Activated CD4-positive, CD25-positive, alpha-beta regulatory T cell (primary cell): ENCODE measurements around the gene MISP.

Experiments
- DNase-seq, 4 experiments: peaks; one replicate each; lab custom pipeline; 2025; lab: John Stamatoyannopoulos, UW

The MISP gene

DNA sequence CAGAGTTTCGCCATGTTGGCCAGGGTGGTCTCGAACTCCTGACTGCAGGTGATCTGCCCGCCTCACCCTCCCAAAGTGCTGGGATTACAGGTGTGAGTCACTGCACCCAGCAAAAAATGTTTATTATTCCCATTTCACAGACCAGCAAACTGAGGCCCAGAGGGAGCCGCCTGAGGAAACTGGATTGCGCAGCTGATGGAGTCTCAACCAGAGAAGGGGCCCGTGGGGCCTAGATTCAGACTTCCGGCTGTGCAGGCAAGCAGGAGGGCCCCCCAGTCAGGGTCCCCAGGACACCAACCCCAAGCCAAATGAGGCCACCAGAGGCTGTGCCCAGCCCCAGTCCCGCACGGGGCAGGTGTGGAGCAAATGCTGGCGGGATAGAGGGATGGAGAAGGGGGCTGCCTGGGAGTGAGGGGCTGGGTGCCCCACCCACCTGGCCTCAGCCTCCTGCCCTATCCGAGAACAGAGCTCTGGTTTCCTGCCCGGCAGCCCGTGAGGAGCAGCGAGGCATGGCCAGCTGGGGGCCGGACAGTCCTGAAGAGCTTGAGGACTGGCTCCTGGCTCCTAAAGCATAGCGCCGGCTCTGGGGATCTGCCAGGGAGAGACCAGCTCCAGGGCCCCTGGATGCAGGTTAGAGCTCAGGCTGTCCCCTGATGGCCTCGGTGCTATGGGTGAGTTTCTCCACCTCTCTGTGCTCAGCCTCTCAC lies 22.0 kb downstream of the MISP start:
- no peak for DNase-seq

DNA sequence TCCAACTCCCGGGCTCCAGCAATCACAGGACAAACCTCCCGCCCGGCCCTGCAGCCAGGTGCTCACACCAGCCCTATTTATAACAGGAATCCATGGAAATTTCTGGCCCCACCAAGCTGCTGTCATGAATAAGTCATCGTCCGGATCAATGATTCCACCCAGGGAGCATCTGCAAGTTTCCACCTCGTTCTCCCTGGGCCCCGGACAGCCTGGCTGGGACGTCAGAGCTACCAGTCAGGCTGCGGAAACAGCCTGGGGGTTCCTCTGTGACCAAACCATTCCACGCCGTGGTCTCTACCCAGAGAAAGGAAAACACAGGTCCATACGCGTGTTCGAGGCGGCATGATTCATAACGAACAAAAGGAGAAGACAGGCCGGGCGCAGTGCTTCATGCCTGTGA lies 25.6 kb downstream of the MISP start:
- no peak for DNase-seq

GRCh38 chr19:778910-779653 lies 28.2 kb downstream of the MISP start:
- no peak for DNase-seq

GRCh38 chr19:780935-781334 lies 30.0 kb downstream of the MISP start:
- DNase-seq = no peak

DNA sequence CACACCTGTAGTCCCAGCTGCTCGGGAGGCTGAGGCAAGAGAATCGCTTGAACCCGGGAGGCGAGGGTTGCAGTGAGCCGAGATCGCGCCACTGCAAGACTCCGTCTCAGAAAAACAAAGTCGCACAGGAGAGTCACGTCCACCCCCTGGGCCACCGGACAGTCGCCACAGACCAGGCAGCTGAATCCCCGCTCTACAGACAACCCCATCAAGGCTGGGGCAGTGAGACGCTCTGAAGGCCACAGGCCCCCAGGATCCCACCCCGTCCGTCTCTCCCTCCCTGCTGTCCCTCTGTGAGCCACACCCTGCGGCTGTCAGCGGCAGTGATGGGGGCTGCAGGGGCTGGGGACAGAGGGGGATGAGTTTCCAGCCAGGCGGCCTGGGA lies 30.9 kb downstream of the MISP start:
- DNase-seq = no peak

DNA sequence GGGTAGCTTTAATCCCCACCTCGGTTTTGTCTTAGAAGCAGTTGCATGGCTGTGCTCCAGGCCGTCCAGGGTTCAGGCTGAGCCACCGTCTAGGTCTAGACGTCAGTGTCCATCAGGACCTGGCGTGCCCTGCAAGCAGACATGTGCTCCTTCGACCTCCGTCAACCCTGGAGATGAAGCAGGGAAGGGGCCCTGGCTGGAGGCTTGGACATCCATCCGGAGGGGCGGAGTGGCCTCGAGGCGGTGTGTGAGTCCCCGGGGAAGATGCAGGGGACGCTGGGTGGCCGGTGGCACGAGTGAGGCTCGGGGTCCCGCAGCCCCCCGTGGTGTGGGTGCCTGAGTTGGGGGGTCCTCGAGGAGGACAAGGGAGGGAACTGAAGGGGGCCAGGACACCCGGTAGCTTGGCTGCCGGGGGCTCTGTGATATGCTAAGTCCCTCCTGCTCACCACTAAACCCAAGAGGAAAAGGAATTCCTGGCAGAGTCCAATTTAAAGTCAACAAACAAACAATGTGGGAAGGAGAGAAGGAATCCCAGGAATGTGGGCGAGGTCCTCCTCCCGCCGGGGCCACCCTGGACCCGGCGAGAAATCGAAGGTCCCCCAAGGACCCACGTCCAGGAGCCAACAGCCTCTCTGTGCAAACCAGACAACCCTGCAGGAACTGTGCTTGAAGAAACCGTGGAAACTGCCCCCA lies 31.4 kb downstream of the MISP start:
- no peak for DNase-seq

DNA sequence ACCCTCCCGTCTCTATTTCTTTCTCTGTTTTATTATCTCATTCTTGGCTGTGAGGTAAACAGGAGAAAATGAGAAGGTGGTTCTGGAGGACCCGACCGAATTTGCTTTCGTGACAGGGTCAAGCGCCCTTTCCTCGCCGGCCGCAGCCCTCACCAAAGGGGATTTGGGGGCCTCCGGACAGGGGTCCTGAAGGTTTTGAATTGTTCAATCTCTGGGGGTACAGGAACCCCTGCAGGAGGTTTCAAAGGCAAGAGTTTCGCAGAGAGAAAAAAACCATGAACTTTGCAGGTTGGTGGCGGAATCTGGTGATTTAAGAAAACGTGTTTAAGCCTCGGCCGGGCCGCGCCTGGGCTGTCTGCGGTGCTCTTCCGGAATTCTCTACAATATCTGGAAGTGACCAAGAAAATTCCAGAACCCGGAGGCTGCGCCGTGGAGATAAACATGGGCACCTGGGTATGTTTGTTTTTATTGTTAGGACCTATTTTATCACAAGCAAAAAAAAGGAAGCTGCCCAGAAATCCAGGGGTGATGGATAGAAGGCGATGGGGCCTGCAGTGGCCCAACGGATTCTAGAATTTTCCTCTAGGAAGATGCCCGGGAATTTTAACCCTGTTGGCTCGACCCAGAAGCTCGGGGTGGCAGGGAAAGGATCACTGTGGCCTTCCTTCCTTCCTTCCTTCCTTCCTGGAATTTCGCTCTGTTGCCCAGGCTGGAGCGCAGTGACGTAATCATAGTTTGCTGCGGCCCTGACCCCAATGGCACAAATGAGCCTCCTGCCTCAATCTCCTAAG lies 32.2 kb downstream of the MISP start:
- no peak for DNase-seq

GRCh38 chr19:784541-784940 lies 33.6 kb downstream of the MISP start:
- no peak for DNase-seq

DNA sequence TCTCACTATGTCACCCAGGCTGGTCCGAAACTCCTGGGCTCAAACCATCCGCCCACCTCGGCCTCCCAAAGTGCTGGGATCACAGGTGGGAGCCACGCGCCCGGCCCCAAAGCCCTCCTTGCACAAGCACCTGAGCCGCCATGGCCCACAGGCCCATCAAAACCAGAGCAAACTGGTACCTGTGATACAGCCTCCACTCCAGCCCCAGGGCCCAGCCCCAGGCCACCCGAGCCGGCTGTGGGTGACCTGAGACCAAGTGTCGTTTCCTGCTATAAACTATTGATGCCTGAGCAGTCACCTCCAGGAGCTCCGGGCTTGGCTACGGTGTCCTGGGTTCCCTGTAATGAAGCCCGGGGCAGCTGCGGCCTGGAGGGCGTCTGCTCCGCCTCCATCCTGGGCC lies 36.6 kb downstream of the MISP start:
- no peak for DNase-seq

DNA sequence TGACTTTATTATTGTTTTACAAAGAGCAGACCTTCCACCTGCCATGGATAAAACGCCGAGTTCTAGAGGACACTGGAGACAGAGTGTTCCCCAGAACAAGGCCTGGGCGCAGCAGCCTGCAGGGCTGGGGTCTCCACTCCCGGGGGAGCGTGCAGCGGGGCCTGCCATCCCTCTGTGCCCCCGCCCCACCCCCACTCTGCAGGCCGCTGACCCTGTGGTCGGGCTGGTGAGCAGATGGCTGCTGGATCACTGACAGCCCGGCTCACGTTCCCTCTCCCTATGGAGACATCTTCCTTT lies 37.7 kb downstream of the MISP start:
- DNase-seq = no peak

GRCh38 chr19:788983-789700 lies 38.2 kb downstream of the MISP start:
- no peak for DNase-seq

GRCh38 chr19:789701-790060 lies 38.8 kb downstream of the MISP start:
- no peak for DNase-seq

DNA sequence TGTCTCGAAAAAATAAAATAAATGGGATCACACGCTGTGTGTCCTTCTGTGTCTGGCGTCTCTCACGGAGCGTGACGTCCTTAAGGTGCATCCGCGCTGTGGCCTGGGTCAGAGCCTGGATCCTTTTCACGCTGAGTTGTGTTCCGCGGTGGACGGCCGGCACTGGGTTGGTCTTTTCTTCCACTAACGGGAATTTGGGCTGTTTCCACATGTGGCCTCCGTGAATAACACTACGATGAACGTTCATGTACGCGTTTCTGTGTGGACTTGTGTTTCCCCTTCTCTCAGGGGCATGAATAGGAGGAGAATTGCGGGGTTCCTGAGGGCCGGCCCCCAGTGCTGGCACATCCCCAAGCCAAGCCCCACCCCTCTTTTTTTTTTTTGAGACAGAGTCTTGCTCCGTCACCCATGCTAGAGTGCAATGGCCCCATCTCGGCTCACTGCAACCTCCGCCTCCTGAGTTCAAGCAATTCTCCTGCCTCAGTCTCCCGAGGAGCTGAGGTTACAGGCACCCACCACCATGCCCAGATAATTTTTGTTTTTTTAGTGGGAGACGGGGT lies 40.2 kb downstream of the MISP start:
- no peak for DNase-seq

- DNase-seq = no peak
Observed at GRCh38 chr19:791567-792305, 40.8 kb downstream of the MISP start.

DNA sequence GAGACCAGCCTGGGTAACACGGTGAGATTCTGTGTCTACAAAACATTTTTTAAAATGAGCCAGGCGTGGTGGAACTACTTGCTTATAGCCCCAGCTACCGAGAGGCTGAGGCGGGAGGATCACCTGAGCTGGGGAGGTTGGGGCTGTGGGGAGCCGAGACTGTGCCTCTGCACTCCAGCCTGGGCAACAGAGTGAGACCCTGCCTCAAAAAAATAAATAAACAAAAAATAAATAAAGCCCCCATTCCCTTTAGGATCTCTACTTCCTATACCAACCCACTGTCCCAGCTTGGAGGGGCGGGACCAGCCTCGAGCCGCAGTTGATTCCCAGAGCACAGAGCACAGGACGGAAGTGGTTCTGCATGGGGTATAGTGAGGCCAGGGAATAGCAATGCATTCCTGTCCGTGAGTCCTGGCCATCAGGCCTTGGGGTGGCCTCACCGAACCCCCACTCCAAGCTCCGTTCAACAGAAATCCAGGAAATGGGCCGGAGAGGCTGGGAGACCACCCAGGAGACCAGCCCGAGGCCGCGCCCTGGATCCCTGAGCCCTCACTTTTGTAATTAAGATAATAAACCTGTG lies 41.5 kb downstream of the MISP start:
- DNase-seq = no peak

DNA sequence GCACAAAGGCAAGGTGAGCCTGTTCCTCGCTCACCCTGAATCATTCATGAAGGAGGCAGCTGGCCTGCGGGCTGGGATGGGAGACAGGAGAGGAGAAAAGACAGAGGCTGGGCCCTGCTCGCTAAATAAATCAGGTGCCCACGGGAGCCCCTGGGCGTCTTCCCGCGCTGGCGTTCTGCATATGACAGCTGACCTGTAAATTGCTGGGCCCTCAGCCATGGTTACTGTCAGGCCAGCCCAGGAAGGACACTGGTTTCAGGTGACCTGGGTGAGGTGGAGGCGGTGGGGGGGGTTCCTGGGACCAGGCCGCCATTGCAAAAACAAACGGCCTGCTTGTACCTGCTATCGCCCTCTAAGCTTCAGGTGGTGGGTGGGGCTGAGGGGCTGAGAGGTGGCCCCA lies 42.9 kb downstream of the MISP start:
- DNase-seq = no peak

DNA sequence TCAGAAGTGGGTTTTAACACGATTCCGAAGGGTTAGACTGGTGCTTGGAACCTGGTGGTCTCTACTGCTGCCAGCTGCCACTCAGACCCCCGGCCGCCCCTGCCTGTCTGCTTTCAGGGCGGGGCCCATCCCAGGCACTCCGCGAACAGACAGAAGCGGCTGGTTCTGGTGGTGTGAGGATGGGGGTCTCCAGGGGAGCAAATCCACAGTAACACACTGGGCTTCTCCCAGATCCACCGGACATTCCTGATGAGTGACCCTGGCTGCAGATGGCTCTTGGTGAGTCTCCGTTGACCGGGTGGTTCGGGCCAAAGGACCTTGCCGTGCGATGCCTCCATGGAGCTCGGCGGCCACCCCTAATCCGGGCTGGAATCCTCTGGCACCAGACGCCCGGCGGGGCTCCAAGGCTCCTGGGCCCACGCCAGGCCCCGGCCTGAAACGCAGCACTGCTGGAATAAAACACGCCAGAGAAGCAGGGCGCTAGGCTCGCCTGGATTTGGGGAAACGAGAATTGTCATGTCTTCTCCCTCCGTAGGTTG lies 44.2 kb downstream of the MISP start:
- no peak for DNase-seq

- no peak for DNase-seq
Observed at GRCh38 chr19:795691-796581, 45.0 kb downstream of the MISP start.
